H9 (cell line): ENCODE results near the gene RAP1B. TPM values are rescaled to one million over a fixed set of nuclear protein-coding genes. Genes with fewer than 3 reads are reported as not detected.
"Not testable (repeated sequence)": the region's sequence is repeated elsewhere in the genome, so short reads cannot be mapped to it uniquely, and the experiment has no call there.

Experiments
- DNase-seq: peaks from one replicate; pipeline ENCODE4 v3.0.0-alpha.2; 2017
- H2AFZ ChIP-seq: one replicate; pipeline ENCODE4 v1.6.1; 2013; ENCODE audit warnings: mild to moderate bottlenecking, low read length, control low read depth, moderate library complexity
- H2AK5ac ChIP-seq: 2 replicates; pipeline ENCODE4 v1.6.1; 2013; ENCODE audit warnings: low read length, control low read depth, mixed read lengths; ENCODE audit not compliant: insufficient read length
- H2BK120ac ChIP-seq: one replicate; pipeline ENCODE4 v1.6.1; 2013; ENCODE audit warnings: low read depth, mild to moderate bottlenecking, low read length, control low read depth, inconsistent platforms; ENCODE audit not compliant: poor library complexity, severe bottlenecking
- H2BK12ac ChIP-seq: 2 replicates; pipeline ENCODE4 v1.6.1; 2013; ENCODE audit warnings: low read length, control low read depth, mixed read lengths, low read depth; ENCODE audit not compliant: insufficient read length
- H2BK15ac ChIP-seq: 2 replicates; pipeline ENCODE4 v1.6.1; 2013; ENCODE audit warnings: low read depth, low read length, control low read depth
- H2BK20ac ChIP-seq: one replicate; pipeline ENCODE4 v1.6.1; 2013; ENCODE audit warnings: low read depth, mild to moderate bottlenecking, low read length, control low read depth, inconsistent platforms; ENCODE audit not compliant: poor library complexity, severe bottlenecking
- H2BK5ac ChIP-seq: 2 replicates; pipeline ENCODE4 v1.6.1; 2013; ENCODE audit warnings: low read length, control low read depth, mixed read lengths; ENCODE audit not compliant: insufficient read length
- H3K14ac ChIP-seq: 2 replicates; pipeline ENCODE4 v1.6.1; 2013; ENCODE audit warnings: low read length, control low read depth; ENCODE audit not compliant: insufficient read depth
- H3K18ac ChIP-seq: 2 replicates; pipeline ENCODE4 v1.6.1; 2013; ENCODE audit warnings: low read depth, mild to moderate bottlenecking, mixed read lengths, low read length, control low read depth; ENCODE audit not compliant: insufficient read length
- H3K23ac ChIP-seq: 2 replicates; pipeline ENCODE4 v1.6.1; 2013; ENCODE audit warnings: low read length, control low read depth, mixed read lengths, low read depth; ENCODE audit not compliant: insufficient read length
- H3K23me2 ChIP-seq: 2 replicates; pipeline ENCODE4 v1.6.1; 2013; ENCODE audit warnings: low read depth, mild to moderate bottlenecking, mixed read lengths, low read length, control low read depth; ENCODE audit not compliant: insufficient read length, poor library complexity, severe bottlenecking
- H3K27ac ChIP-seq: 2 replicates; pipeline ENCODE4 v1.5.1; 2013; ENCODE audit warnings: low read length, control low read depth, mixed read lengths, low read depth; ENCODE audit not compliant: insufficient read length
- H3K27me3 ChIP-seq: 2 replicates; pipeline ENCODE4 v1.6.1; 2013; ENCODE audit warnings: low read length, control low read depth, inconsistent platforms; ENCODE audit not compliant: insufficient read depth
- H3K4ac ChIP-seq: 2 replicates; pipeline ENCODE4 v1.6.1; 2013; ENCODE audit warnings: low read depth, mild to moderate bottlenecking, control low read depth, inconsistent platforms, low read length, moderate library complexity
- H3K4me1 ChIP-seq: 2 replicates; pipeline ENCODE4 v1.6.1; 2013; ENCODE audit warnings: low read length, control low read depth, inconsistent platforms; ENCODE audit not compliant: insufficient read depth
- H3K4me2 ChIP-seq: 2 replicates; pipeline ENCODE4 v1.6.1; 2013; ENCODE audit warnings: low read length, control low read depth, mixed read lengths; ENCODE audit not compliant: insufficient read length, insufficient read depth
- H3K56ac ChIP-seq: 2 replicates; pipeline ENCODE4 v1.6.1; 2013; ENCODE audit warnings: low read depth, mild to moderate bottlenecking, mixed read lengths, low read length, control low read depth; ENCODE audit not compliant: insufficient read length
- H3K79me1 ChIP-seq: 2 replicates; pipeline ENCODE4 v1.6.1; 2013; ENCODE audit warnings: low read depth, mild to moderate bottlenecking, moderate library complexity, low read length, control low read depth, inconsistent platforms; ENCODE audit not compliant: insufficient read depth, poor library complexity, severe bottlenecking
- H3K79me2 ChIP-seq: 2 replicates; pipeline ENCODE4 v1.6.1; 2013; ENCODE audit warnings: low read length, control low read depth, inconsistent platforms; ENCODE audit not compliant: insufficient read depth
- H3K9ac ChIP-seq: 2 replicates; pipeline ENCODE4 v1.6.1; 2013; ENCODE audit warnings: low read length, control low read depth, mixed read lengths; ENCODE audit not compliant: insufficient read length; ENCODE audit errors: extremely low read depth
- H3K9me3 ChIP-seq: one replicate; pipeline ENCODE4 v1.6.1; 2013; ENCODE audit warnings: low read depth, low read length, inconsistent platforms; ENCODE audit not compliant: control insufficient read depth
- H3T11ph ChIP-seq: one replicate; pipeline ENCODE4 v1.6.1; 2013; ENCODE audit warnings: mild to moderate bottlenecking, low read length, control low read depth, inconsistent platforms
- H4K20me1 ChIP-seq: one replicate; pipeline ENCODE4 v1.6.1; 2013; ENCODE audit not compliant: control insufficient read depth, insufficient read length, insufficient read depth
- H4K5ac ChIP-seq: 2 replicates; pipeline ENCODE4 v1.6.1; 2013; ENCODE audit warnings: low read depth, mild to moderate bottlenecking, mixed read lengths, low read length, control low read depth; ENCODE audit not compliant: insufficient read length
- H4K8ac ChIP-seq: replicated peaks from 2 replicates; pipeline ENCODE4 v1.6.1; 2013; ENCODE audit warnings: low read length, control low read depth, mixed read lengths, low read depth; ENCODE audit not compliant: insufficient read length
- H4K91ac ChIP-seq: 2 replicates; pipeline ENCODE4 v1.6.1; 2013; ENCODE audit warnings: low read depth, mild to moderate bottlenecking, moderate library complexity, mixed read lengths, low read length, control low read depth; ENCODE audit not compliant: insufficient read length
- H3K27ac Mint-ChIP-seq, 3 experiments: 2 replicates in 2 of 3; 3 replicates in 1 of 3; pipeline ENCODE4 v1.8.0; 2020 to 2021; ENCODE audit warnings: mixed read lengths in 3 of 3, mild to moderate bottlenecking in 1 of 3, moderate library complexity in 1 of 3
- H3K27me3 Mint-ChIP-seq: 2 replicates; pipeline ENCODE4 v1.8.0; 2021; ENCODE audit warnings: low read depth, mild to moderate bottlenecking, moderate library complexity, mixed read lengths
- H3K36me3 Mint-ChIP-seq, 3 experiments: 2 replicates in 2 of 3; 3 replicates in 1 of 3; pipeline ENCODE4 v1.8.0; 2020 to 2021; ENCODE audit warnings: low read depth in 3 of 3, mixed read lengths in 3 of 3; ENCODE audit not compliant: insufficient read depth in 1 of 3
- H3K4me1 Mint-ChIP-seq, 2 experiments: 2 replicates each; pipeline ENCODE4 v1.8.0; 2020; ENCODE audit warnings: mixed read lengths in 2 of 2
- H3K4me3 Mint-ChIP-seq, 2 experiments: 2 replicates in 1 of 2; 3 replicates in 1 of 2; pipeline ENCODE4 v1.8.0; 2020 to 2021; ENCODE audit warnings: mild to moderate bottlenecking in 2 of 2, mixed read lengths in 2 of 2, moderate library complexity in 1 of 2
- H3K9me3 Mint-ChIP-seq, 2 experiments: 2 replicates in 1 of 2; 3 replicates in 1 of 2; pipeline ENCODE4 v1.8.0; 2020; ENCODE audit warnings: mild to moderate bottlenecking in 2 of 2, mixed read lengths in 2 of 2, moderate library complexity in 1 of 2
- CTCF ChIP-seq: fragments of 200-600 bp; sonication (generic); conservative IDR thresholded peaks from 3 replicates; pipeline ENCODE4 v1.8.0; 2021; ENCODE audit warnings: antibody characterized with exemption, mild to moderate bottlenecking
- WGBS: extraction: QIAGEN DNeasy Blood & Tissue Kit; methylation state at CpG from one replicate; pipeline ENCODE4 v1.1.7; 2013; ENCODE audit warnings: missing lambda C conversion rate, low lambda C conversion rate, mixed read lengths; ENCODE audit not compliant: insufficient read length; ENCODE audit errors: extremely low coverage; 5-methylcytosine and 5-hydroxymethylcytosine counted together
- total RNA-seq: library from RNA; stranded (reverse); gene quantifications from 2 replicates; pipeline ENCODE4 v1.2.1, GENCODE V29; 2021

RAP1B gene
- total RNA-seq, 1 experiment from 2014 or later: 97.7 TPM

GRCh38 chr12:68675101-68675842 lies 64.6 kb downstream of the RAP1B start:
- H3K9me3 ChIP-seq: no peaks in the 10 kb centered on the region
- H2BK12ac ChIP-seq: no peak overlapping the region
- no CpG with 5 or more reads among the region's 5 CpGs for WGBS
- H3K79me2 ChIP-seq: no peaks in the 10 kb centered on the region
- H3K23ac ChIP-seq: no peak overlapping the region
- H3K4me1 Mint-ChIP-seq: peaks cover 2 to 5% of the 10 kb centered on the region in 2 experiments; a peak in 1 of 4 replicates
- no peak overlapping the region for H3T11ph ChIP-seq
- no peak overlapping the region for H4K91ac ChIP-seq
- no peak overlapping the region; a peak in 1 of 7 replicates for H3K27ac Mint-ChIP-seq
- no peak overlapping the region for H3K27ac ChIP-seq
- no peak overlapping the region for H3K4me2 ChIP-seq
- TF ChIP-seq CTCF: no peak
- no peak overlapping the region for H2AFZ ChIP-seq
- no peaks in the 10 kb centered on the region for H3K36me3 Mint-ChIP-seq
- H2BK20ac ChIP-seq: no peak overlapping the region
- no peak overlapping the region for H3K4ac ChIP-seq
- H4K5ac ChIP-seq: no peak overlapping the region
- no peak overlapping the region for H2BK15ac ChIP-seq
- no peaks in the 10 kb centered on the region for H3K9me3 Mint-ChIP-seq
- no peak overlapping the region for H3K14ac ChIP-seq
- H2BK120ac ChIP-seq: no peak overlapping the region
- no peak overlapping the region for H3K18ac ChIP-seq
- H3K27me3 Mint-ChIP-seq: no peaks in the 10 kb centered on the region
- no peak overlapping the region for H3K56ac ChIP-seq
- no peaks in the 10 kb centered on the region for H3K23me2 ChIP-seq
- H3K79me1 ChIP-seq: no peaks in the 10 kb centered on the region
- H2AK5ac ChIP-seq: no peak overlapping the region
- H3K9ac ChIP-seq: no peak overlapping the region
- H3K27me3 ChIP-seq: no peaks in the 10 kb centered on the region
- H4K20me1 ChIP-seq: no peaks in the 10 kb centered on the region
- no peak for DNase-seq
- H3K4me3 Mint-ChIP-seq: no peak overlapping the region
- no peaks in the 10 kb centered on the region for H3K4me1 ChIP-seq
- H4K8ac ChIP-seq: no peak overlapping the region
- H2BK5ac ChIP-seq: no peak overlapping the region

- H3K27me3 ChIP-seq, H3K79me1 ChIP-seq, H3T11ph ChIP-seq, H3K4me1 ChIP-seq, H3K18ac ChIP-seq, H3K27ac ChIP-seq, H3K4ac ChIP-seq, H3K79me2 ChIP-seq, DNase-seq, H4K5ac ChIP-seq, H2BK15ac ChIP-seq, H4K20me1 ChIP-seq, H2BK120ac ChIP-seq, H3K27ac Mint-ChIP-seq, H3K4me1 Mint-ChIP-seq, H3K23ac ChIP-seq, H3K27me3 Mint-ChIP-seq, H3K23me2 ChIP-seq, H2AFZ ChIP-seq, H4K8ac ChIP-seq, H2BK20ac ChIP-seq, H3K4me2 ChIP-seq, H3K9me3 ChIP-seq, H3K9me3 Mint-ChIP-seq, H3K56ac ChIP-seq, H2BK5ac ChIP-seq, H4K91ac ChIP-seq, H3K4me3 Mint-ChIP-seq, H3K9ac ChIP-seq, H2AK5ac ChIP-seq, H3K36me3 Mint-ChIP-seq, H2BK12ac ChIP-seq, H3K14ac ChIP-seq: not testable (repeated sequence)
- WGBS: no CpG with 5 or more reads among the region's 5 CpGs
These were observed 66.2 kb downstream of the RAP1B start for GRCh38 chr12:68676854-68677253.
